Measurements from ENCODE around the gene DCTN1.

The DCTN1 gene

GRCh38 chr2:74414441-74414840 is 34.3 kb upstream of the DCTN1 start:
- DNase-seq (ENCODE audit: low spot score): no peak
- peak overlapping the region; percentile 76 for H3K4me3 ChIP-seq
- H3K27ac ChIP-seq: peak overlapping the region; percentile 47 to 73
- TF ChIP-seq CTCF (IDR thresholded peaks at IDR 0.05): no peak

- Histone ChIP-seq H3K27ac (no peak overlapping the region), H3K4me3 (no peak overlapping the region)
- DNase-seq (ENCODE audit: low spot score): no peak
- no peak for TF ChIP-seq CTCF (IDR thresholded peaks at IDR 0.05)
Measured at GRCh38 chr2:74413001-74413698, 33.0 kb upstream of the DCTN1 start.

- Histone ChIP-seq H3K27ac (no peak overlapping the region), H3K4me3 (no peak overlapping the region)
- DNase-seq (ENCODE audit: low spot score): no peak
- TF ChIP-seq CTCF (IDR thresholded peaks at IDR 0.05): no peak
Measured at GRCh38 chr2:74407682-74408081, 27.6 kb upstream of the DCTN1 start.

- no peak for DNase-seq (ENCODE audit: low spot score)
- H3K27ac ChIP-seq: no peak overlapping the region
- no peak for TF ChIP-seq CTCF (IDR thresholded peaks at IDR 0.05)
- no peak overlapping the region for H3K4me3 ChIP-seq
Measured at GRCh38 chr2:74406035-74406434, 25.9 kb upstream of the DCTN1 start.

- H3K4me3 ChIP-seq: no peak overlapping the region
- no peak overlapping the region for H3K27ac ChIP-seq
- TF ChIP-seq CTCF (IDR thresholded peaks at IDR 0.05): no peak
- DNase-seq (ENCODE audit: low spot score): no peak
Measured at GRCh38 chr2:74401891-74402290, 21.8 kb upstream of the DCTN1 start.

- Histone ChIP-seq H3K27ac (no peak overlapping the region), H3K4me3 (no peak overlapping the region)
- DNase-seq (ENCODE audit: low spot score): no peak
- no peak for TF ChIP-seq CTCF (IDR thresholded peaks at IDR 0.05)
Measured at GRCh38 chr2:74399785-74400184, 19.7 kb upstream of the DCTN1 start.

- no peak for DNase-seq (ENCODE audit: low spot score)
- TF ChIP-seq CTCF (IDR thresholded peaks at IDR 0.05): no peak
- Histone ChIP-seq H3K27ac (no peak overlapping the region), H3K4me3 (no peak overlapping the region)
Measured at GRCh38 chr2:74396149-74396548, 16.0 kb upstream of the DCTN1 start.
